Pons (tissue), 1 donor: ENCODE results near the gene PTPN5.
A peak's percentile ranks its signal among the peaks of the same experiment; 100 is the strongest.

ENCODE experiments used
- DNase-seq: peaks from one replicate; pipeline ENCODE4 v3.0.0-alpha.2; 2016; ENCODE audit warnings: low spot score

Gene PTPN5

DNA sequence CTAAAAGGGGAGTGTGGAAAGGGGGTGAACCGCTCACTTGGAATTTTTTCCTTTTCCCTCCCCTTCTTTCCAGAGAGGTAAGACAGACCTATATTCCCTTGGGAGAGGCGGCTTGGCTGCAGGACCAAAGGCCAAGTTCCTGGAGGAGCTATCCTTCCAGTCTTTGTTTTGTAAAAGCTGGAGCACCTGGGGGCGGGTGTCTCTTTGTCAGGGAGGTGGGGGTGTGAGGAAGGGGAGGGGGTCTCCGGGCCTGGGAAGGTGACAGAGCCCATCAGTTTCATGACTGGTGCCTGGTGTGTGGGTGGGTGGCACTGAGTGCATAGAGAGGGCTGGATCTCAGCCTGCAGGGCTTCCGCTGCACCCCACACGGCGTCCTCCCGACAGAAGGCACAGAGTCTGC lies 18.5 kb downstream of the PTPN5 start:
- DNase-seq: no peak

DNA sequence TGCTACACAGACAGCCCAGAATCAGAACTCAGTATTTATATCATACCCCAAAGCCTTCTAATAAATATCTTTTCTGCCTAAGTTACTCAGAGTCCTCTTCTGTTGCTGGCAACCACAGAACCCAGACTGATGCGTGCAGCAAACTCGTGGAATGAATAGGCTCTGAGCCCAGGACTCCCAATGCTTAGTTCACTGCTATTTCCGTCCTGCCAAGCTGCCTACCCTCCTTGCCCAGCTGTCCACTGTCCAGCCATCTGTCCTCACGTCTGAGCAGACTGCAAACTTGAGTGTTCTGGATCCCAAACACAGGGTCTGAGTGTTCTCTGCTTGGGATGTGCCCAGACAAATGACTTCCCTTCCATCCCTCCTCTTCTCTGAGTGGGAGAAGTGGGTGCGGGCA lies 19.4 kb downstream of the PTPN5 start:
- DNase-seq: peak; percentile 20

DNA sequence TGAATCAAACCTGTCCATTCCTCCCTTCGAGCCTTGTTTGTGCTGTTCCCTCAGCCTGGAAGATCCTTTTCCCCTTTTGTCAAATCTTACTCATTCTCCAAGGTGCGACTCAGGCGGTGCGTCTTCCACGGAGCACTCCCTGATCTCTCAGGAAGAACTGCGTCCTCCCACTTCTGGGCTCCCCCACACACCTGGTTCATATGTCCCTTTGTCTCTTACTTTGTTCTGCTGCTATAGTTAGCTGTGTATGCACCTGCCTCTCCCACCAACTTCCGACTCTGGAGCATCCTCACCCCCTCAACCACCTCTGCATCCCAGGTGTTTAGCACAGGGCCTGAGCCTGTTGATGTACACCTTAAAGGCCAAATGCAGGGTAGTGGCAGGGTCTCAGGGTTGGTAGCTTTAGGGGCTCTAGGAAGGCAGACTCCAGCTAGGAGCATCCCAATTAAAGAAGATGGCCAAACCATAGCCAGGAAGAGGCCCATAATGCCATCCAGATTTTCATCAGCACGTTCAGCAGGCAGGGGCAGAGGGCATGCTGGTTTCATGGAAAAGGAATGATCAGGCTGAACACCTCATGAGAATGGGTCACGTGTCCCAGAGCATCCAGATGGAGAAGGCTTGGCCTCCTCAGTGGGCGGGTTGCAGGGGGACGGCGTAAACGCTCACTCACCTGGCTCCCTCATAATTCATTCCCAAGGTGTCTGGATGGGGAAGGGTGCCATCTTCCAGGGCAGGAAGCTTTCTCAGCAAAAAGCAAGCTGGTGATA lies 20.1 kb downstream of the PTPN5 start:
- no peak for DNase-seq

DNA sequence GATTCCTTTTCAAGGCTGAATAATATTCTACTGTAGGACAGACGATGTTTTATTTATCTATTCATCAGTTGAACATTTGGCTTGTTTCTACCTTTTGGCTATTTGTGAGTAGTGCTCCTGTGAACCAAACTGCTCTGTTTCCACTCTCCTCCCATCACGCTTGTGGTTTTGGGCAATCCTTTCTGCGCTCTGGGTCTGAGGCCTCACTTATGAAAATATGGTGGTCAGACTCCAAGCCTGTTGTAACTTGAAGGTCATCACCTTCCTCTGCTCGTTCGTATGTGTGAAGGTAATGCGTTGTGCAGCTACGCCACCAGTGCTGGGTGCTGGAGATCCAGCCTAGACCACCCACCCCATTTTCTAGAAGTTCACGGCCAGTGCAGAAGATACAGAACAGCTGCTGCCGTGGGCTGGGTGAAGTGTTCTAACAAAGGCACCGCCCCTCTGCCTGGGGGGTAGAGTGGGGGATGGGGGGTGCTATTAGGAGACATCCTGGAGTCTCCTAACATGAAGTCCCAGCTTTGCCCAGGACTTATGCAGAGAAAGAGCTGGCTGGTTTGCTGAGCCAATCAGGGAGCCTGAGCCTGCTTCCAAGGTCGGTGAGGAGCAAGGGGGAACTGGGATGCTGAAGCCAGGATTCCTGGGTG lies 21.0 kb downstream of the PTPN5 start:
- DNase-seq: no peak

DNA sequence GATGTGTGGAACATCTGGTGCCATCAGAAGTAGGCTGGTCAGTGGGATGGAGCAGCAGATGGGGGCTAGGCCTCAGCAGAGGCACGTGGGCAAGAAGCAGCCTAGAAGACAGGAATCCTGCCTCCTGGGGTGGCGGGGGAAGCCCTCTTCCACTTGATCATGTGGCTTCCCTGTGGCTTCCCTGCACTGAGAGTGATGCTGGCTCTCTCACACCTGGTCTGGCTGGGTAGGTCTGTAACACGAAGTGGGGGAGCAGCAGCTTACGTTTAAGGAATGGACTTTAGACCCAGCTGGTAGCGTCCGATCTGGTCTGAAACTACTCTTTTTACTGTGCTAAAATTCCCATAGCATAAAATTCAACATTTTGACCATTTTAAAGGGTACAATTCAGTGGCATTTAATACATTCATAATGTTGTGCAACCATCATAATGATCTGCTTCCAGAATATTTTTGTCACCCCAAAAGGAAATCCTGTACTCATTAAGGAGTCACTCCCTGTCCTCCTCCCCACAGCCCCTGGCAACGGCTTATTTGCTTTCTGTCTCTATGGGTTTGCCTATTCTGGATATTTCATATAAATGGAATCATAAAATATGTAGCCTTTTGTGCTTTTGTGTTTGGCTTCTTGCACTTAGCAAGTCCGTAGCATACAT lies 21.7 kb downstream of the PTPN5 start:
- DNase-seq: no peak

DNA sequence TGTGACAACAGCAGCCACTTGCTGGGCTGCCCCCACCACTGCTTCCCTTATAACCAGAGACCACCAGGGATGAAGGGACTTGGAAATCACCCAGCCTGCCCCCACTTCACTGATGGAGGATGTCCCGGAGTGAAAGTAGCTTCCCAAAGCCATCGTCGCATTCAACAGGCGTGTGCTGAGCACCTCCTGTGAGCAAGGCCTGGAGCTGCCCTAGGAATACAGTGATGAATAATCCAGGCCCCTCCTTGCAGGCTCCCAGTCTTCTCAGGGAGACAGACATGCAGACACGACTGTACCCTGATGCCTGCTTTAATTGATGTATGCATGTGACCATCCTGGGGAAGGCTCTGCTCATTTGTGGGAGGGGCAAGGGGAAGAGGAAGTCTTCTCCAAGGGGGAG lies 22.6 kb downstream of the PTPN5 start:
- DNase-seq: no peak

DNA sequence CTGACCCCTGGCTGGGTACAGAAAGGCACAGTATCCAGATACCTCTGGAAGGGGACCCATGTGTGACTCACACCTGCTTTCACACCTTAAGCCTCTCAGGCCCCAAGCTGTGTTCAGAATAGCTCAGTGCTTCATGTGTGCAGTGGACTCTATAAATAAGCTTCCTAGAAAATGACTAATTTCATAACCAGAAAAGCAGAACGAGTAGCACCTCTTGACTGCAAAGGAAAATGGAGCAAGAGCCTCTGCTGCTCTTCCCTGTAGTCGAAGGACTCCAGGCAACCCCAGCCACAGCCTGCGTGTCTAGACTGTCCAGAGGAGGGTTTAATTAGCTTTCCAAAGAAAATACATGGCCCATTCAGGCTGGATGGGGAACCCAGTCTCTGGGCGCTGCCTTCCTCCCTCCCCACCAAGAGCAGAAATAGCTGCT lies 23.1 kb downstream of the PTPN5 start:
- DNase-seq: no peak

DNA sequence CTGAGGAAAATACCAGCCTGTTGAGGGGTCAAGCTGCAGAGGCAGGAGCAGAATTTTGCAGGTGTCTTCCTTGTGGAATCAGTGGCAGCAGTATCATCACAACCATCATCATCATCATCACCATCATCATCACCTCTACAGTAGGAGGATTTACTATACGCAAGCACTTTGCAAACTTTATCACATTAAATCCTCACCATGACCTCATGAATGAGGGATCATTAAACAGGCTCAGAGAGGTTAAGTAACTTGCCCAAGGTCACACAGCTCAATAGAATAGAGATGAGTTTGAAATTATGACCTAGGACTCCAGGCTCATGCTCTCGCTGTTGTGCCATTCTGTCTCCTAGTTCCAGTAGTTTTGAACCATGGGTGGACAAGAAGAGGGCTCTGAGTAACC lies 25.6 kb downstream of the PTPN5 start:
- DNase-seq: no peak

DNA sequence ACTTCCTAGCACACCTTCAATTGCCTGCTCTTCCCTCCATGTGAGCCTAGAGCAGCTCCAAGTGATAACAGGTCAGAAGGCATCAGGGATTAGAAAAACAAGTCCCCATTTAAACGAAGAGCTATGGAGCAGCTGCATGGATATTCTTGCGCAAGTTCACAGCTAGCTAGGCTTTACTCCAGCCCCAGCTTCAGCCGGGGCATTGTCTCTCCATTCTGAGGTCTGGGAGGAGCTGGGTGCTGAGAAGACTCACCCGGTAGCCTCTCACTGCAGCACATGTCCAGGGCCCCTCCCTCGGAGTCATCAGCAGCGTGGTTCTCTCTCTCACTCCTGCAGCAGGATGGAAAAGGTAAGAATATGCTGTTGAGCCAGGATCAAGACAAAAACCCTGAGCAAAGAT lies 26.0 kb downstream of the PTPN5 start:
- DNase-seq: no peak

DNA sequence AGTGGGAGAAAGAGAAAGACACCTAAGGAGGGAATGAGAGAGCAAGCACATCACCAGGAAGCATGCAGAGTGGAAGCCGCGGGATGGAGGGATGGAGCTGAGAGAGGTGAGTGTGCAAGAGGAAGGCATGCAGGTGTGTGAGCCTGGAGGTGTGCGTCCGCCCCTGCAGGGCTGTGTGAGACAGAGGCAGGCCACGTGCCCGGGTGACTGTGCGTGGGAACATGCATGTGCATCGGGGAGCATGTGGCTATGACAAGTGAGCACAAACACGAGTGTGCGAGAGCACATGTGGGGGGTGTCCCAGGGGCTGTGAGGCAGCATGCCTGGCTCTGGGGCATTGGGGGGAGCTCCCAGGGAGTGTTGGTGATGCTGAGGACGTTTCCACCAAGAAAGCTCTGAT lies 29.9 kb downstream of the PTPN5 start:
- DNase-seq: no peak

DNA sequence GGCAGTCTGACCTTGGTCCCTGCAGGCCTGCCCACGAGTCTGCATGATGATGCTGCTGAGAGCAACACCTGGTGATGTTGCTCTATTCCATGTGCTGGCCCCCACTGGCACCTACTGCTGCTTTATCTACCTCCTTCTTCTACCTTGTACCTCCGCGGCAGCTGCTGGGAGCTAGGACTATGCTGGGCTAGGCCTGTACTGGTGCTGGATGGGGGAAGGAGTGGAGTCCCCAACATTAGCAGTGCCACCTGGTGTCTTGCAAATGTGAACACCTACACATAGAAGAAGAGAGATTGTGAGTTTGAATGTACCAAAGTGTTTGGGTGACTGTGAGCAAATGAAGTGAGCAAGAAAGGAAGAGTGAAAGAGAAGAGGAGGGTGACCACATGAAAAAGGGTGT lies 30.5 kb downstream of the PTPN5 start:
- no peak for DNase-seq

DNA sequence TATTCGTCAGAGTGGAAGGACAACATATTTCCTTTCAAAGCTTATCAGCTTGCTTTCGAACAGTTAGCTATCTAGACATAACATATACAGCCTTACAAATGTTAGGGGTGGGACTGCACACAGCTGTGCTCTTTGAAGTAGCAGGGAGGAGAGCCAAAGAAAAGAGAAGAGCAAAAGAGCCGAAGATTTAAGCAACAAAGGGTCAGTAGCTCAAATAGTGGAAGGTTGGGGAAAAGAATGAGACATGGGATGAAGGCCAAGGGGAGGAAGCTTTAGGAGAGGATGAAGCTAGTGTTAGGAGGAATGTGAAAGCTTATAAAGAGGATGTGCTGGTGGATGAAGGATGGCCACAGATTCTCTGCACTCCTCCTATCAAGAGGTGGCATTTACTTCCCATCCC lies 33.8 kb downstream of the PTPN5 start:
- no peak for DNase-seq

DNA sequence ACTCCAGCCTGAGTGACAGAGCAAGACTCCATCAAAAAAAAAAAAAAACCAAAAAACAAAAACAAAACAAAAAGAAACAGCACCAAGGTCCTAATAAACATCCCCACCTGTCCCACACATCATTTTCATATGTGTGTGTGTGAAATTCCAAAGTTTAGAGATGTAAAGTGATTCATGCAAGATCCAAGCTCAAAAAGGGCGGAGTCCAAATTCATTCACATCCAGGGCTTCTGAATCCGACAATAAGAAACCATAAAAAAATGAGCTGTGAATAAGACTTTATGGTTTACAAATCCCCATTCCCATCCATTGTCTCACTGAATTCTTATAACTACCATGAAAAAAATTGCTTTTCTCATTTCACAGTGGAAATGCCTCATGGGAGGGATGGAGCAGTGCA lies 34.7 kb downstream of the PTPN5 start:
- DNase-seq: no peak

DNA sequence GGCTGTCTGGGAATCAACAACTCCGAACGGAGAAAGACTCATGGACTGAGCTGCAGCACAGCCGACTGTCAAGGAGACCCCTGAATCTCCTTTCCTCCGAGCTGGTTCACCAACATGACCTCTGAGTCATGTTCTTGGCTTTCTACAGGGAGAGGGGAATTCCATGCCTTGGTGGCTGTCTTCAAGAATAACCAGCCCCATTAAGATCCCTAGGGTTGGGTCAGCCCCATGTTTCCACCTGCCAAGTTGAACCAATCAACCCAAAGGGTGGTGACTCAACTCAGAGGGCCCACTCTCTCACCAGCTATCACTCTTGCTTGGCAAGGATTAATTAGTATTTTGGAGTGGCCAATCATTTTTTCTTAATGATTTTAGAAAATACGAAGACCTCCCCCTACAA lies 37.3 kb downstream of the PTPN5 start:
- DNase-seq: no peak

DNA sequence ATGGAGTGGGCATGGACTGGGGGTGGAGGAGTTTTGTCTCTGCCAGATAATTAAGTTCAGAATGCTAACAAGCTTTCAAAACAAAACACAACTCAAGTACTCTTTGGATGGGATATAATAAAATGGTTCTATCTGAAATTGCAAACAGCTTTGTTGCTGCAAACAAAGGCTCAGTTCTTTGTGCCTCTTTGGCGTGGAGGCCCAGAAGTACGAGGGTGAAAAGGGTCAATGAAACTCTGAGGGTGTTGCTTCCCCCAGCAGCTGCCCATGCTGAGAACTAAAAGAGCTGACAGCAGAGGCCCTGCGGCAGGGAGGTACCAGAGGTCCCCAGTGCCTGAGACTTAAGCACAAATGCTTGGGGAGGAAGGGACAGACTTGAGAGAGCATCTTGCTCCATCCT lies 39.1 kb downstream of the PTPN5 start:
- peak; percentile 74 for DNase-seq

DNA sequence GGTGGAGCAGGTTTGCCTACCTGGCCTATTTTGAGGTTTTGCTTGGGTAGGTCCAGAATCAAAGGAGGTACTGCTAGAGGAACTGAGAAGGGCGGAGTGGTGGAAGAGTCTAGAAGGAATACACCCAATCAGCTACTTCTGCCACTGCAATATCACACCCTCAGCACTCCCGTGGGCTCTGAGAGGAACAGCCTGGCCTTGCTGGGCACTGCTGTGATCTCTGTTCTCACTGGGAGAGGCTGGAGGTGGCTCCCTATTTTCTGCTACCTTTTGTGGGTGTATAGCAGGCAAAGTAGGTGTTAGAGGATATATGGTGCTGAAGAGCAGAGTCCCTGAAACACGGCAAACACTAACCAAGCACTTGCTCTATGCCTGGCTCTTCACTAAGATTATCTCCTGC lies 40.7 kb downstream of the PTPN5 start:
- no peak for DNase-seq

DNA sequence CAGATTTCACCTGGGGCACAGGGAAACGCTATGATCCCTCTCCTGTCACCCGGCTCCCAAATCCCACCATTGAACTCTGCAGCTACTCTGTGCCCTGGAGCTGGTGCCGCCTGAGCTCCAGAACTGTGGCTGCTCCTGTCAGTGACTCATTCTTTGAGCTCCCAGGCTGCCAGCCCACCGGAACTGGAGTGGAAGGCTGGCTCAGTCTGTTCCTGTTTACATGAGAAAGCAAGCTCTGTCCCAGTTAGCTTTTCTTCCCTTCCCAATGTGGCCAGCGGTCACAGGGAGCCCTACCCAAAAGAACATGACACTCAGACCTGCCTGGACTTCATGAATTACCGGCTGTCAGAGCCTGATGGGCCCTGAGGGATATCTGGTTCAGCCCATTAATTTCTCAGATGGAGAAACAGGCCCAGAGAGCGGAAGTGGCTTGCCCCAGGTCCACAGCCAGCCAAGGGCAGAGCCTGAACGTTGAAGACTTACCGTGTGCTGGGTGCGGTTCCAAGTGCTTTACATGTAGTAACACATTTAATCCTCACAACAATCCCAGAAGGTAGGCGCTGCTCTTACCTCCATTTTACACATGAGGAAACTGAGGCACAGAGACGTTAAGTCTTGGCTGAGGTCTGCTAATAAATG lies 41.8 kb downstream of the PTPN5 start:
- DNase-seq: peak; percentile 32

DNA sequence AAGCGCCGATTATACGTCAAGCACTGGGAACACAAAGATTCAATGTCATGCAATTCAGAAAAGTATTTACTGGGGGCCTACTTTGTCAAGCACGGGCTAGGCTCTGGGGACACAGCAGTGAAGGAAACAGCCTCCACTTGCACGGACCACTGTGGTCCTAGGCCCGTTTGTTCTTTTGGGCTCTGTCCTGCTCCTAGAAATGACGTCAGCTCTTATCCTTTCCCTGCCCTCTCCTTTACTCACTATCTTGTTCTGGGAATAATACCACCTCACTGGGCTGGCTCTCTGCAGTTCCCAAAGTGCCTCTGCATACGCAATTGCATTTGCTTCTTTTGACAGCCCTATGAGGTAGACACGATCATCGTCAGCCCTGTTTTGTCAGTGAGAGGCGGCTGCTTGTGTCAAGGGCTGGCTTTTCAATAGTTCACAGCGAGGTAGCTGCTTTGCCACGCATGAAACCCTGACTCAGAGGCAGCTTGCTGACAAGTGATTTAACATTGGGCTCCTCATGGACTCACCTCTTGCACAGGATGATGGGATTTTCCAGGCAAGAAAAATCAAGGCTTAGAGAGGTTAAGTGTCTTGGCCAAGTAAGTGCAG lies 42.7 kb downstream of the PTPN5 start:
- no peak for DNase-seq

DNA sequence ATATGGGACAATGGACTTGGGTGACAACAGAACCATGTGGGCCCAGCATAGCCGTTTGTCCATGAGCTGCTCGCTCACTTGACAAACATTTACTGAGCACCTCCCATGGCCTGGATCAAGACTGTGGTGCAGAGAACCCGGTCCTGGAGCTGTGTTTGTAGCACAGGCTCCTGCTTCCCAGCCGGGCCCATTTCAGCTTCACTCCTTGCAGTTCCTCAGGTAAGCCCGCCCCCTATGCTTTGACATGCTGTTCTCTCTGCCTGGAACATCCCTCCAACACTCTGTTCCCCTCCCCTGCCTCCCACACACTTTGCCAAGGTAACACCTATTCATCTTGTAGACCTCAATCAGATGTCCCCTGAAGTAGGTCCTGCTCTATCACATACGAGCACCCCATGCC lies 46.3 kb downstream of the PTPN5 start:
- no peak for DNase-seq

DNA sequence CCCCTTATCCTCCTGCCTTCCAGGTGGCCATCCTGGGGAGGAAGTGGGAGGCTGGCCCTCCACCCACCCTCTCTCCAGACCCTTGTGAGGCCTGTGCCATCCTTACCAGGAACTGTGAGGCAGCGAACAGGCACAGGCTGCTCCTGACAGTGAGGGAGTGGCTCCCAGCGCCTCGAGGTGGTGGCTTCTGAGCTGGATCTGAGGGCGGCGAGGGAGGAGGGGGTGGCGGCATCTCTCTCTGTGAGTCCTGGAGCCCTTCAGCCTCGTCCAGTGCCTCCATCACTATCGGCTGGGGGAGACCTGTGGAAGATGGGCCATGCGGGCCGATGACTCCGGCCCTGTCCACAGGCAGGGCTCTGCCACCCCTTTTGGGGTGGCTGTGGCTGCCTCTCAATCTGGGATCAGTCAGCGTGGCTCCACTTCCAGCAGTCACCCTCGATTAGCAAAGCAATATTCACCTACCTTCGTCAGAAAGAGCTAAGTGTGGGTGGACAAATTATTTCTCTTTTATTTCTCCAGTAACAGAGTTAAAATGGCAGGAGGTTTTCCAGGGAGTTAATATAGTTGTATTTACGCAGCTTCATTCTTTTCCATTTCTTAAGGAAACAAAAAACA lies 47.6 kb downstream of the PTPN5 start:
- DNase-seq: no peak

DNA sequence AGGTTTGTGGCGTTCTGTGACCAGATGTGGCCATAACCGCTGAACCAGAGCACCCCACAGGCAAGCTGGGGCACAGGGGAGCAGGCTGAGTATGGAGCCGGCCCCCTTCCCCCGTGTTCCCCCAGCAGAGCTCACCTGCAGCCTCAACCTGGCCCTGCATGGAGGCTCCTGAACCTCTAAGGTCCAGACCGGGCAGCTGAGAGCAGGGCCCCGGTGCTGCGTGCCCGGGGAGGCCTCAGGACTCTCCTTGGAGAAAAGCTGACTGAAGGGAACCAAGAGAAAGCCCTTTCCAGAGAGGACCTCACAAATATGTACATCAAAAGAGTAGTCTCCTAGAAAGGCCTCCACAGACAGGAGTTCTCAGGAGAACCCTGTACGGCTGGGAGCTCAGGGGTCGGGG lies 48.2 kb downstream of the PTPN5 start:
- no peak for DNase-seq

DNA sequence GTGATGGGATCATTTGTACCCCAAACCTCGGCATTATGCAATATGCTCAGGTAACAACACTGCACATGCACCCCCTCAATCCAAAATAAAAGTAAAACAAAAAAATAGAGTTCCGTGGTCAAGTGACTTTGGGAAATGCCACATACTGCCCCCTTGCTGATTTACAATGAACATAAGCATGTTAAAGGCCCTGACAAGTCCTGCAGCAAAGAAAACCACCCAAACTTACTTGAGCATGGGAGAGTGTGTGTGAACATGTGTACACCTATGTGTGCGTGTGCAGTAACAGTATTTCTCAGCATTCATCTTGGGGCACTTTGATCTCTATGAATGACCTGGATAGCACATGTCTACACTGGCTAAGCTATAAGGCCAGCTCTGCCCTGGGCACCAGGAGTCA lies 49.8 kb downstream of the PTPN5 start:
- DNase-seq: no peak
